ENCODE data around the gene KCNE4.

GRCh38 chr2:223005496-223005895 is 46.5 kb upstream of the KCNE4 start:
- TF ChIP-seq, protein P1, sequence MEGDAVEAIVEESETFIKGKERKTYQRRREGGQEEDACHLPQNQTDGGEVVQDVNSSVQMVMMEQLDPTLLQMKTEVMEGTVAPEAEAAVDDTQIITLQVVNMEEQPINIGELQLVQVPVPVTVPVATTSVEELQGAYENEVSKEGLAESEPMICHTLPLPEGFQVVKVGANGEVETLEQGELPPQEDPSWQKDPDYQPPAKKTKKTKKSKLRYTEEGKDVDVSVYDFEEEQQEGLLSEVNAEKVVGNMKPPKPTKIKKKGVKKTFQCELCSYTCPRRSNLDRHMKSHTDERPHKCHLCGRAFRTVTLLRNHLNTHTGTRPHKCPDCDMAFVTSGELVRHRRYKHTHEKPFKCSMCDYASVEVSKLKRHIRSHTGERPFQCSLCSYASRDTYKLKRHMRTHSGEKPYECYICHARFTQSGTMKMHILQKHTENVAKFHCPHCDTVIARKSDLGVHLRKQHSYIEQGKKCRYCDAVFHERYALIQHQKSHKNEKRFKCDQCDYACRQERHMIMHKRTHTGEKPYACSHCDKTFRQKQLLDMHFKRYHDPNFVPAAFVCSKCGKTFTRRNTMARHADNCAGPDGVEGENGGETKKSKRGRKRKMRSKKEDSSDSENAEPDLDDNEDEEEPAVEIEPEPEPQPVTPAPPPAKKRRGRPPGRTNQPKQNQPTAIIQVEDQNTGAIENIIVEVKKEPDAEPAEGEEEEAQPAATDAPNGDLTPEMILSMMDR (IDR thresholded peaks at IDR 0.05; ENCODE audit: borderline replicate concordance, extremely low read depth, low read length, poor library complexity, severe bottlenecking): no peak
- TF ChIP-seq EZH2 (IDR thresholded peaks at IDR 0.05; ENCODE audit: borderline replicate concordance, low read depth, low read length, severe bottlenecking): no peak

Data from DND-41 (cell line).